ENCODE measurements around the gene MARCHF2. TPM values are rescaled to one million over a fixed set of nuclear protein-coding genes. Genes with fewer than 3 reads are reported as not detected.
A peak's percentile ranks its signal among the peaks of the same experiment; 100 is the strongest.
"Not testable (repeated sequence)": the region's sequence is repeated elsewhere in the genome, so short reads cannot be mapped to it uniquely, and the experiment has no call there.

MARCHF2 gene
- polyA plus RNA-seq, 3 donors, result 47.8 to 117 (median 90.8) TPM

DNA sequence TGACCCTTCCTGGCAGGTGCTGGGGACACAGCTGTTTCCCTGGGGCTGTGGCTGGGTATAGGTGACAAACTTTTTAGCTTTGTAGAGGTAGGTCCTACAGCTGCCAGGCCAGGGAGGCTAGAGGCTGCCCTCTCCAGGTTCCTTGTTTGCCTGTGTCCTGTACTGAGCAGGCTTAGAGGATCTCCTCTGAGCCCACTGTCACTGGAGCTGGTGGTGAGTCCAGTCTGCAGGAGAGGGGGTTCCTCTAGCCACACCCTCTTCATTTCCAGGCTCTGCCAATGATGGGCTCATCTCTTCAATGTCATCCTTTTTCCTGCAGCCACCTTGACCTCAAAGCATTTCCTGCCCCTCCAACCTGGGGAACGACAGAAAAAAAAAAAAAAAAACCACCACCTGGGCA lies 35.5 kb upstream of the MARCHF2 start:
- Mint-ChIP-seq H3K27ac (no peak overlapping the region), H3K4me3 (no peak overlapping the region), H3K36me3 (peaks cover 23 to 33% of the 10 kb centered on the region in 2 donors), H3K4me1 (peaks cover 1% of the 10 kb centered on the region), H3K27me3 (ENCODE audit: low read depth in 3 of 3) (peaks cover 0 to 3% (median 3%) of the 10 kb centered on the region in 3 donors), H3K9me3 (peaks cover 5 to 9% (median 8%) of the 10 kb centered on the region in 7 donors)
- Histone ChIP-seq H3K4me1 (ENCODE audit: control insufficient read depth in 1 of 2, insufficient read depth in 2 of 2, low read length in 2 of 2) (no peaks in the 10 kb centered on the region), H4K20me1 (ENCODE audit: insufficient read depth, low read length) (no peaks in the 10 kb centered on the region), H3K4me2 (replicated peaks; ENCODE audit: extremely low read depth, low read length, poor library complexity, severe bottlenecking) (no peak overlapping the region), H3K36me3 (replicated peaks in 1 of 2; ENCODE audit: control insufficient read depth in 1 of 2, insufficient read depth in 2 of 2, low read length in 2 of 2) (no peaks in the 10 kb centered on the region), H3K9ac (ENCODE audit: insufficient read depth, low read length, poor library complexity, severe bottlenecking) (no peak overlapping the region), H3K4me3 (replicated peaks in 1 of 3; ENCODE audit: low read depth in 2 of 3, low read length in 3 of 3) (no peak overlapping the region), H3K9me3 (replicated peaks in 1 of 2; ENCODE audit: control insufficient read depth in 1 of 2, insufficient read depth in 1 of 2, low read length in 2 of 2) (peaks cover 0 to 3% of the 10 kb centered on the region in 2 donors), H3K27me3 (ENCODE audit: control insufficient read depth in 2 of 2, insufficient read depth in 2 of 2, low read length in 2 of 2) (no peaks in the 10 kb centered on the region), H2AFZ (ENCODE audit: insufficient read depth, low read depth, low read length, poor library complexity, severe bottlenecking) (no peak overlapping the region), H3K27ac (ENCODE audit: low read depth in 1 of 2, low read length in 2 of 2) (no peak overlapping the region), H3K79me2 (ENCODE audit: insufficient read depth, low read length) (no peaks in the 10 kb centered on the region)
- TF ChIP-seq, protein P1, sequence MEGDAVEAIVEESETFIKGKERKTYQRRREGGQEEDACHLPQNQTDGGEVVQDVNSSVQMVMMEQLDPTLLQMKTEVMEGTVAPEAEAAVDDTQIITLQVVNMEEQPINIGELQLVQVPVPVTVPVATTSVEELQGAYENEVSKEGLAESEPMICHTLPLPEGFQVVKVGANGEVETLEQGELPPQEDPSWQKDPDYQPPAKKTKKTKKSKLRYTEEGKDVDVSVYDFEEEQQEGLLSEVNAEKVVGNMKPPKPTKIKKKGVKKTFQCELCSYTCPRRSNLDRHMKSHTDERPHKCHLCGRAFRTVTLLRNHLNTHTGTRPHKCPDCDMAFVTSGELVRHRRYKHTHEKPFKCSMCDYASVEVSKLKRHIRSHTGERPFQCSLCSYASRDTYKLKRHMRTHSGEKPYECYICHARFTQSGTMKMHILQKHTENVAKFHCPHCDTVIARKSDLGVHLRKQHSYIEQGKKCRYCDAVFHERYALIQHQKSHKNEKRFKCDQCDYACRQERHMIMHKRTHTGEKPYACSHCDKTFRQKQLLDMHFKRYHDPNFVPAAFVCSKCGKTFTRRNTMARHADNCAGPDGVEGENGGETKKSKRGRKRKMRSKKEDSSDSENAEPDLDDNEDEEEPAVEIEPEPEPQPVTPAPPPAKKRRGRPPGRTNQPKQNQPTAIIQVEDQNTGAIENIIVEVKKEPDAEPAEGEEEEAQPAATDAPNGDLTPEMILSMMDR (IDR thresholded peaks at IDR 0.05), result no peak
- DNase-seq, result no peak
- intact Hi-C loops (cut with micrococcal nuclease), result no loop called here
- WGBS (ENCODE audit: insufficient coverage), result no CpG with 5 or more reads among the region's 1 CpG

DNA sequence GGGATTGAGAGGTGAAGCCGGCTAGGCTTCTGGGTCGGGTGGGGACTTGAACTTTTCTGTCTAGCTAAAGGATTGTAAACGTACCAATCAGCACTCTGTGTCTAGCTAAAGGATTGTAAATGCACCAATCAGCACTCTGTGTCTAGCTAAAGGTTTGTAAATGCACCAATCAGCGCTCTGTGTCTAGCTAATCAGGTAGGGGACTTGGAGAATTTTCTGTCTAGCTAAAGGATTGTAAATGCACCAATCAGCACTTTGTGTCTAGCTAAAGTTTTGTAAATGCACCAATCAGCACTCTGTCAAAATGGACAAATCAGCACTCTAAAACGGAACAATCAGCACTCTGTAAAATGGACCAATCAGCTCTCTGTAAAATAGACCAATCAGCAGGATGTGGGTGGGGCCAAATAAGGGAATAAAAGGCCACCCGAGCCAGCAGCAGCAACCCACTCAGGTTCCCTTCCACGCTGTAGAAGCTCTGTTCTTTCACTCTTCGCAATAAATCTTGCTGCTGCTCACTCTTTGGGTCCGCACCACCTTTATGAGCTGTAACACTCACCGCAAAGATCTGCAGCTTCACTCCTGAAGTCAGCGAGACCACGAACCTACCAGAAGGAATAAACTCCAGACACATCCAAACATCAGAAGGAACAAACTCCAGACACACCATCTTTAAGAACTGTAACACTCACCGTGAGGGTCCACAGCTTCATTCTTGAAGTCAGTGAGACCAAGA lies 33.8 kb upstream of the MARCHF2 start:
- H3K4me1 Mint-ChIP-seq; H3K9me3 ChIP-seq (replicated peaks in 1 of 2; ENCODE audit: control insufficient read depth in 1 of 2, insufficient read depth in 1 of 2, low read length in 2 of 2); H3K4me3 Mint-ChIP-seq; H3K79me2 ChIP-seq (ENCODE audit: insufficient read depth, low read length); H3K27me3 Mint-ChIP-seq (ENCODE audit: low read depth in 3 of 3); H3K36me3 ChIP-seq (replicated peaks in 1 of 2; ENCODE audit: control insufficient read depth in 1 of 2, insufficient read depth in 2 of 2, low read length in 2 of 2); intact Hi-C loops (cut with micrococcal nuclease); H2AFZ ChIP-seq (ENCODE audit: insufficient read depth, low read depth, low read length, poor library complexity, severe bottlenecking); H3K4me3 ChIP-seq (replicated peaks in 1 of 3; ENCODE audit: low read depth in 2 of 3, low read length in 3 of 3); H3K9ac ChIP-seq (ENCODE audit: insufficient read depth, low read length, poor library complexity, severe bottlenecking); H3K27ac ChIP-seq (ENCODE audit: low read depth in 1 of 2, low read length in 2 of 2); H3K4me2 ChIP-seq (replicated peaks; ENCODE audit: extremely low read depth, low read length, poor library complexity, severe bottlenecking); H3K27me3 ChIP-seq (ENCODE audit: control insufficient read depth in 2 of 2, insufficient read depth in 2 of 2, low read length in 2 of 2); H3K4me1 ChIP-seq (ENCODE audit: control insufficient read depth in 1 of 2, insufficient read depth in 2 of 2, low read length in 2 of 2); DNase-seq; H4K20me1 ChIP-seq (ENCODE audit: insufficient read depth, low read length); H3K9me3 Mint-ChIP-seq; H3K27ac Mint-ChIP-seq: not testable (repeated sequence)
- peaks cover 17 to 21% of the 10 kb centered on the region in 2 donors for H3K36me3 Mint-ChIP-seq
- 100% methylated on average over 11 of the region's 13 CpGs for WGBS (ENCODE audit: insufficient coverage)

DNA sequence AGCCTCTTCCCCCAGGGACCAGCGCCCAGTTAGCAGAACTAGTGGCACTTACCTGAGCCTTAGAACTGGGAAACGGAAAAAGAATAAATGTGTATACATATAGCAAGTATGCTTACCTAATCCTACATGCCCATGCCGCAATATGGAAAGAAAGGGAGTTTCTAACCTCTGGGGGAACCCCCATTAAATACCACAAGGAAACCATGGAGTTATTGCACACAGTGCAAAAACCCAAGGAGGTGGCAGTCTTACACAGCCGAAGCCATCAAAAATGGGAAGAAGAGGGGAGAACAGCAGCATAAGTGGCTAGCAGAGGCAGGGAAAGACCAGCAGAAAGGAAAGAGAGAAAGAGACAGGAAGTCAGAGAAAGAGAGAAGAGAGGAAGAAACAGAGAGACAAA lies 28.5 kb upstream of the MARCHF2 start:
- H4K20me1 ChIP-seq (ENCODE audit: insufficient read depth, low read length); H3K27ac ChIP-seq (ENCODE audit: low read depth in 1 of 2, low read length in 2 of 2); H3K4me3 ChIP-seq (replicated peaks in 1 of 3; ENCODE audit: low read depth in 2 of 3, low read length in 3 of 3); H3K4me2 ChIP-seq (replicated peaks; ENCODE audit: extremely low read depth, low read length, poor library complexity, severe bottlenecking); H3K9me3 ChIP-seq (replicated peaks in 1 of 2; ENCODE audit: control insufficient read depth in 1 of 2, insufficient read depth in 1 of 2, low read length in 2 of 2); H3K27me3 Mint-ChIP-seq (ENCODE audit: low read depth in 3 of 3); H3K79me2 ChIP-seq (ENCODE audit: insufficient read depth, low read length); H3K9ac ChIP-seq (ENCODE audit: insufficient read depth, low read length, poor library complexity, severe bottlenecking); H3K36me3 ChIP-seq (replicated peaks in 1 of 2; ENCODE audit: control insufficient read depth in 1 of 2, insufficient read depth in 2 of 2, low read length in 2 of 2); H3K27me3 ChIP-seq (ENCODE audit: control insufficient read depth in 2 of 2, insufficient read depth in 2 of 2, low read length in 2 of 2); H2AFZ ChIP-seq (ENCODE audit: insufficient read depth, low read depth, low read length, poor library complexity, severe bottlenecking); intact Hi-C loops (cut with micrococcal nuclease): not testable (repeated sequence)
- peak in 1 of 3 donors; percentile 56 for DNase-seq
- H3K9me3 Mint-ChIP-seq, result peaks cover 6 to 12% (median 9%) of the 10 kb centered on the region in 7 donors
- WGBS (ENCODE audit: insufficient coverage), result 0% methylated on average over 1 of the region's 4 CpGs
- peaks cover 22% of the 10 kb centered on the region for H3K4me1 Mint-ChIP-seq
- H3K36me3 Mint-ChIP-seq, result peaks cover 9 to 13% of the 10 kb centered on the region in 2 donors
- H3K4me3 Mint-ChIP-seq, result peak overlapping the region in 1 of 2 donors; percentile 17
- peaks cover 4 to 19% of the 10 kb centered on the region in 2 donors for H3K4me1 ChIP-seq (ENCODE audit: control insufficient read depth in 1 of 2, insufficient read depth in 2 of 2, low read length in 2 of 2)
- H3K27ac Mint-ChIP-seq, result peak overlapping the region in 6 of 7 donors; percentile 28 to 92 (median 69)

DNA sequence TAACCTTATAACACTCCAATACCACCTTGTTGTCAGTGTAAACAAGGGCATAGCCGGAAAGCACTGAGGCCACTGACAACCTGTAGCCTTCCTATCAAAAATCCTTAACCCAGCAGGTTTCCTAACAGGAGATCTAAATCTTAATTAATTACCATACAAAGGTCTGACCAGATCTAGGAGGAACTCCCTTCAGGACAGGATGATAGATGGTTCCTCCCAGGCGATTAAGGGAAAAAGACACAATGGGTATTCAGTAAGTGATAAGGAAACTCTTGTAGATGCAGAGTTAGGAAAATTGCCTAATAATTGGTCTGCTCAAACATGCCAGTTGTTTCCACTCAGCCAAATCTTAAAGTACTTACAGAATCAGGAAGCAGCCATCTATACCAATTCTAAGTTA lies 28.0 kb upstream of the MARCHF2 start:
- H4K20me1 ChIP-seq (ENCODE audit: insufficient read depth, low read length); H3K4me3 Mint-ChIP-seq; H3K27me3 Mint-ChIP-seq (ENCODE audit: low read depth in 3 of 3); H3K9ac ChIP-seq (ENCODE audit: insufficient read depth, low read length, poor library complexity, severe bottlenecking); H3K36me3 ChIP-seq (replicated peaks in 1 of 2; ENCODE audit: control insufficient read depth in 1 of 2, insufficient read depth in 2 of 2, low read length in 2 of 2); H3K79me2 ChIP-seq (ENCODE audit: insufficient read depth, low read length); H3K27me3 ChIP-seq (ENCODE audit: control insufficient read depth in 2 of 2, insufficient read depth in 2 of 2, low read length in 2 of 2); H2AFZ ChIP-seq (ENCODE audit: insufficient read depth, low read depth, low read length, poor library complexity, severe bottlenecking); H3K9me3 ChIP-seq (replicated peaks in 1 of 2; ENCODE audit: control insufficient read depth in 1 of 2, insufficient read depth in 1 of 2, low read length in 2 of 2); H3K27ac ChIP-seq (ENCODE audit: low read depth in 1 of 2, low read length in 2 of 2); H3K4me3 ChIP-seq (replicated peaks in 1 of 3; ENCODE audit: low read depth in 2 of 3, low read length in 3 of 3); H3K4me2 ChIP-seq (replicated peaks; ENCODE audit: extremely low read depth, low read length, poor library complexity, severe bottlenecking); DNase-seq; intact Hi-C loops (cut with micrococcal nuclease): not testable (repeated sequence)
- Mint-ChIP-seq H3K4me1 (peaks cover 25% of the 10 kb centered on the region), H3K36me3 (peaks cover 7 to 11% of the 10 kb centered on the region in 2 donors), H3K27ac (peak overlapping the region in 5 of 7 donors; percentile 8 to 92 (median 65)), H3K9me3 (peaks cover 6 to 11% (median 8%) of the 10 kb centered on the region in 7 donors)
- no CpG with 5 or more reads among the region's 2 CpGs for WGBS (ENCODE audit: insufficient coverage)
- H3K4me1 ChIP-seq (ENCODE audit: control insufficient read depth in 1 of 2, insufficient read depth in 2 of 2, low read length in 2 of 2), result peaks cover 5 to 19% of the 10 kb centered on the region in 2 donors

Data from CD14-positive monocyte (primary cell).